PC-9 (cell line): ENCODE results near the gene KRT80.

Experiments
- CTCF ChIP-seq: fragments of 200-600 bp; sonication (generic); conservative IDR thresholded peaks from 2 replicates; pipeline ENCODE4 v1.6.1; 2017; ENCODE audit warnings: mixed run types, antibody characterized with exemption, mild to moderate bottlenecking, moderate library complexity
- EZH2 ChIP-seq: fragments of 200-600 bp; sonication (generic); IDR thresholded peaks from 2 replicates; pipeline ENCODE4 v1.8.0; 2017; ENCODE audit warnings: antibody characterized with exemption, low read depth

DNA sequence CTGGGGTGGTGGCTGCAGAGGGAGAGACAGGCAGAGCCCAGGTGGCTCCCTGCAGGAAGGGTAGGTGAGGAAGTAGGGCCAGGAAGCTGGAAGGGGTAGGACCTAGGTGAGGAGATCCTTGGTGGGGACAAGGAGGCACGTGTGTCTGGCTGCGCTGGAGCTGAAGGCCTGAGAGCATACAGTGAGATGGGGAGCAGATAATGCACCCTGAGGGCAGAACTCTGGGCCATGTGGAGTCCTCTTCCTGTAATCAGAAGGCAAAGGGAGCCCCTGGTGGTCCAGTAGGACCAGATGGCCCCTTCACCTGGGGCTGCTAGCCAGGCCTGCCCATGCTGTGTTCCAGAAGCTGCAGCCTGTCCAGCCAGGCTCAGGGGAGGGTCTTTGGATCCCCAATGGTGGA, 15.3 kb upstream of the KRT80 start:
- TF ChIP-seq CTCF: no peak
- no peak for TF ChIP-seq EZH2
